ENCODE data around the gene RPL27A. TPM values are rescaled to one million over a fixed set of nuclear protein-coding genes. Genes with fewer than 3 reads are reported as not detected.

Gene RPL27A
- total and polyA plus RNA-seq, 2 of the 8 experiments (the other 6 are each of a cell fraction or from before 2014, with no cell fraction given), result 1,756 to 1,777 TPM

DNA sequence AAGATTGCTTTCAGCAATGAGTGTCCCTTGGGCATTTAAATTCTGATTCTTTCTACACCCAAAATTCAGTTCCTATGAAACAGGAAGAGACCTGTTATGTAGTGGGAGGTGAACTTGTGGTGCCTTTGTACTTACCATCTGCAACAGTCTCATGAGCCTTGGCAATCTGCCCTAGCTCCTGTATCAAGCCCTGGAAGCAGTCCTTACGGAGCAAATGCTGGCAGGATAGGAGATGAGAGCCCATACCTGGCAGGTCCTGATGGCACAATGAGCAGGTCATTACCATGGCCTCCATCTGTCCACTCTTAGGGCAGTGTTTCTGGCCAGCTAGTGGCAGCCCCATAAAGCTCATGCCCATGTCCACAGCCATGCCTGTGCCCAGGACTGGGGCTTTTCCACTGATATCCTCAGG lies 10.9 kb upstream of the RPL27A start:
- CTCF ChIA-PET (ENCODE audit: partially characterized antibody), result interaction anchor here (0.9 to 2.0 kb wide), 5 partner anchors 11 to 86 kb away, joined by 3 to 8 read pairs (median 4); partner anchors contain the start of genes RPL27A and TRIM66
- Histone ChIP-seq H3K4me3 (ENCODE audit: extremely low read depth in 1 of 4, insufficient read depth in 2 of 4, low read depth in 3 of 4, low read length in 4 of 4) (peak overlapping the region in 1 of 4 experiments; percentile 37; a peak in 2 of 8 replicates), H2AFZ (ENCODE audit: low read length) (0 out of 2 replicates have a peak overlapping the region, but pooled peaks have one; percentile 14)

More for the DNA sequence above, 10.9 kb upstream of the RPL27A start:
- H3K79me1 ChIP-seq (ENCODE audit: low read depth, low read length), result no peaks in the 10 kb centered on the region
- H3K27ac ChIP-seq (ENCODE audit: low read depth, low read length), result peak overlapping the region; percentile 90
- H2AK5ac ChIP-seq (ENCODE audit: low read depth, low read length), result peak overlapping the region; percentile 100
- peak overlapping the region; percentile 8 for H2BK15ac ChIP-seq (ENCODE audit: low read length)
- no peaks in the 10 kb centered on the region for H4K20me1 ChIP-seq (replicated peaks in 1 of 2; ENCODE audit: control insufficient read depth in 1 of 2, insufficient read depth in 2 of 2, low read length in 2 of 2)
- peak overlapping the region; percentile 98 for H2BK5ac ChIP-seq (ENCODE audit: low read depth, low read length)
- POLR2A ChIA-PET (ENCODE audit: partially characterized antibody), result interaction anchor here (0.7 to 5.0 kb wide), 11 partner anchors 9 to 65 kb away, joined by 3 to 103 read pairs (median 7); partner anchors contain the start of genes RPL27A and TRIM66
- H3K14ac ChIP-seq (ENCODE audit: insufficient read length), result no peak overlapping the region
- peak overlapping the region; percentile 91 for H2BK20ac ChIP-seq (ENCODE audit: low read length)
- TF ChIP-seq, protein P1, sequence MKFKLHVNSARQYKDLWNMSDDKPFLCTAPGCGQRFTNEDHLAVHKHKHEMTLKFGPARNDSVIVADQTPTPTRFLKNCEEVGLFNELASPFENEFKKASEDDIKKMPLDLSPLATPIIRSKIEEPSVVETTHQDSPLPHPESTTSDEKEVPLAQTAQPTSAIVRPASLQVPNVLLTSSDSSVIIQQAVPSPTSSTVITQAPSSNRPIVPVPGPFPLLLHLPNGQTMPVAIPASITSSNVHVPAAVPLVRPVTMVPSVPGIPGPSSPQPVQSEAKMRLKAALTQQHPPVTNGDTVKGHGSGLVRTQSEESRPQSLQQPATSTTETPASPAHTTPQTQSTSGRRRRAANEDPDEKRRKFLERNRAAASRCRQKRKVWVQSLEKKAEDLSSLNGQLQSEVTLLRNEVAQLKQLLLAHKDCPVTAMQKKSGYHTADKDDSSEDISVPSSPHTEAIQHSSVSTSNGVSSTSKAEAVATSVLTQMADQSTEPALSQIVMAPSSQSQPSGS (IDR thresholded peaks at IDR 0.05; ENCODE audit: low read length), result no peak
- TF ChIP-seq SIN3A (conservative IDR thresholded peaks at IDR 0.05 in 1 of 2, IDR thresholded peaks at IDR 0.05 in 1 of 2; ENCODE audit: low read depth in 1 of 2, low read length in 2 of 2) (no peak), KDM1A (IDR thresholded peaks at IDR 0.05; ENCODE audit: borderline replicate concordance, low read length) (no peak), RAD21 (IDR thresholded peaks at IDR 0.05 in 1 of 2, conservative IDR thresholded peaks at IDR 0.05 in 1 of 2; ENCODE audit: low read depth in 2 of 2, low read length in 2 of 2) (no peak), ASH2L (IDR thresholded peaks at IDR 0.05; ENCODE audit: low read length) (no peak)
- no peak for DNase-seq (ENCODE audit: low read depth in 1 of 2, low spot score in 2 of 2)
- 61% methylated on average over 1 of the region's 1 CpG; no CpG with 5 or more reads in 1 of the 2 experiments for WGBS, 2 experiments (ENCODE audit: extremely low coverage in 1 of 2, insufficient coverage in 1 of 2, insufficient read length in 1 of 2, insufficient replicate concordance in 2 of 2, low coverage in 1 of 2, low lambda C conversion rate in 2 of 2, missing lambda C conversion rate in 1 of 2)
- no peaks in the 10 kb centered on the region for H3K9me3 ChIP-seq (ENCODE audit: insufficient read depth in 2 of 2, low read depth in 1 of 2, low read length in 1 of 2)
- no peaks in the 10 kb centered on the region for H3K23me2 ChIP-seq (ENCODE audit: low read depth, low read length)
- no peaks in the 10 kb centered on the region for H3K27me3 ChIP-seq (replicated peaks in 1 of 4; ENCODE audit: control insufficient read depth in 3 of 4, extremely low read depth in 1 of 4, insufficient read depth in 3 of 4, low read length in 3 of 4)
- H3K4me1 ChIP-seq (replicated peaks in 1 of 4; ENCODE audit: control insufficient read depth in 3 of 4, insufficient read depth in 4 of 4, low read length in 3 of 4), result peaks cover 10 to 18% (median 15%) of the 10 kb centered on the region in 4 experiments; a peak in 6 of 7 replicates
- H3K36me3 ChIP-seq (ENCODE audit: control insufficient read depth in 2 of 4, insufficient read depth in 4 of 4, low read length in 3 of 4), result no peaks in the 10 kb centered on the region; a peak in 1 of 8 replicates
- peak overlapping the region; percentile 65 for H4K5ac ChIP-seq (ENCODE audit: insufficient read length, low read depth, low read length)
- peak overlapping the region in 3 of 4 experiments; percentile 56 to 68 (median 60); a peak in 6 of 7 replicates for H3K9ac ChIP-seq (replicated peaks in 1 of 4; ENCODE audit: extremely low read depth in 1 of 4, low read depth in 3 of 4, low read length in 3 of 4)
- peak overlapping the region; percentile 40 for H3K23ac ChIP-seq (ENCODE audit: insufficient read length)
- peak overlapping the region; percentile 2 for H3K56ac ChIP-seq (replicated peaks; ENCODE audit: insufficient read length, low read depth, low read length)
- H3K79me2 ChIP-seq (ENCODE audit: control insufficient read depth in 1 of 2, insufficient read depth in 2 of 2, low read length in 2 of 2), result no peaks in the 10 kb centered on the region
- H3K4ac ChIP-seq (replicated peaks; ENCODE audit: insufficient read length, low read depth, low read length), result peak overlapping the region; percentile 80
- peak overlapping the region; percentile 30; the same call in 1 of the 2 replicates for H4K8ac ChIP-seq (ENCODE audit: extremely low read depth, insufficient read depth, low read length)
- FAIRE-seq, result no peak
- H3K18ac ChIP-seq (ENCODE audit: extremely low read depth, low read length), result peak overlapping the region; percentile 60
- peak overlapping the region; percentile 55 to 74 for H3K4me2 ChIP-seq (ENCODE audit: insufficient read depth in 1 of 2, low read depth in 2 of 2, low read length in 2 of 2)
- peak overlapping the region; percentile 99 for H2BK12ac ChIP-seq (ENCODE audit: low read depth, low read length)
- H4K91ac ChIP-seq (replicated peaks; ENCODE audit: insufficient read length, low read length), result peak overlapping the region; percentile 98
- peak overlapping the region; percentile 94 for H2BK120ac ChIP-seq (replicated peaks; ENCODE audit: low read depth, low read length)

Data from H1 (cell line).